CD4-positive, alpha-beta T cell treated with Interleukin-6 at 100 ng/mL for 8 hours (primary cell): Measurements from ENCODE around the gene KCTD3.

Source experiments
- DNase-seq: peaks from one replicate; pipeline ENCODE4 v3.0.0-alpha.2; 2020; ENCODE audit warnings: mixed read lengths, low spot score

KCTD3 gene

DNA sequence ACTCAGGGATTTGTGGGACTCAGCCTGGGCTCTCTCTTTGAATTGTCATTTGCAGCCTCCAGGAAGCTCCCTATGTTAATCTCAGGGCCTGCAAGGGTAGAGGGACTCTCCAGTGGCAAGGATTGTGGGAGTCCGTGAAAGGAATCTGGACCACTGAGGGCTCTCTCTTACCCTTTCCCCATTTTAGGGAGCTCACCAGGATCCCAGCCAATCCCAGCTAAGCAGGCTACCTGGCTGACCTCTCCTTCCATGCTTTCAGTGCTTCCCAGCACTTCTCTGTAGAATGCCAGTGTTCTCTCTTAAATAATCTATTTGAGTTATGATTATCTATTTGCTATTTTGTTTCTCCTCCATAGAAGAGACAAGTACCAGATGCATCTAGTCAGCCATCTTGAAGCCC is 9.6 kb upstream of the KCTD3 start:
- no peak for DNase-seq

DNA sequence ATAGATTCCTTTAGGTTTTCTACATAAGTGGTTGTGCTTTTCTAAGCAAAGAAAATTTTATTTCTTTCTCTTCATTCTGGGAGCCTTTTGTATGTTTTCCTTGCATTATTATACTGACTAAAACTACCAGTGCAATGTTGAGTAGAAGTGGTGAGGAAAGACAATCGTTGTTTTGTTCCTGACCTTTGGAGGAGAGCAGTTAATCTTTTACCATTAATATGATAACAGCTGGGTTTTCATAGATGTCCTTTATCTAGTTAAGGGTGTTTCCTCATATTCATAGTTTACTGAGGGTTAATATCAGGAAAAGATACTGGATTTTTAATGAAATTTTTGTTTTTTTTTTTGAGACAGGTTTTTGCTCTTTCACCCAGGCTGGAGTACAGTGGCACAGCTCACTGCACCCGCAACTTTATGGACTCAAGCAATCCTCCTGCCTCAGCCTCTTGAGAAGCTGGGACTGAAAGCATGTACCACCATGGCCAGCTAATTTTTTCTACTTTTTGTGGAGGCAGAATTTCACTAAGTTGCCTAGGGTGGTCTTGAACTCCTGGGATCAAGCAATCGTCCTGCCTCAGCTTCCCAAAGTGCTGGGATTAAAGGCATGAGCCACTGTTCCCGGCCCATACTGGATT is 9.0 kb upstream of the KCTD3 start:
- no peak for DNase-seq

DNA sequence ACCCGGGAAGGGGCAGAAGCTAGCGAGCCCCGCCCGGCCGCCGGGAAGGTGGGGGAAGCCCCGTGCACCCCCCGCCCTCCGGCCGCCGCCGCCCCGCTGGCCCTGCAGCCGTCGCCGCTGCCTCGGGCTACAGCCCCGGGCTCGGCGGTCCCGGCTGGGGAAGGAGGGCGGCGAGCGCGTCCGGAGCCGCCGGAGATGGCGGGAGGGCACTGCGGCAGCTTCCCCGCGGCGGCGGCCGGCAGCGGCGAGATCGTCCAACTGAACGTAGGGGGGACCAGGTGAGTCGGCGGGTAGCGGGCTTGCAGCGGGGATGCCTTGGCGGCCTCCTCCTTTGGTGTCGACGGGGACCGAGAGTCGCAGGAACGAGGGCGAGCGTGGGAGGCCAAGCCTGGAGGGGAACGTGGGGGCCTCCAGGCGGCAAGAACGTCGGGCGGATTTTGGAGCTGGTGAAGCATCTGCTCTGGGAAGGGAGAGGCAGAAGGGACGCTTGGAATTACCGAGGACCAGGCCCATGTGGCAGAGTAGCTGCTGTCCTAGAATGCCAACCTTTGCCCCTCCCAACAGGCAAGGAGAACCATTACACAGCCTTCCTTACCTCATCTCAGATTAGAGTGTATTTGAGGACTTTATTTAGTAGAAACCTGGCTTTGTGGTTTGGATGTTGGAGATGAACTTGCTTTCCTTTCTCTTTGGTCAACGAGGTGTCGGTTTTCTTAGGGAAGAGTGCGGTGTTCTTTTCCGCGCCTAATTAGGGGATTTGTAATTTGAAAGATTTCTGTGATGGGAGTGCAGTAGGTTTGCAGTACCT is 591 bp downstream of the KCTD3 start:
- no peak for DNase-seq

DNA sequence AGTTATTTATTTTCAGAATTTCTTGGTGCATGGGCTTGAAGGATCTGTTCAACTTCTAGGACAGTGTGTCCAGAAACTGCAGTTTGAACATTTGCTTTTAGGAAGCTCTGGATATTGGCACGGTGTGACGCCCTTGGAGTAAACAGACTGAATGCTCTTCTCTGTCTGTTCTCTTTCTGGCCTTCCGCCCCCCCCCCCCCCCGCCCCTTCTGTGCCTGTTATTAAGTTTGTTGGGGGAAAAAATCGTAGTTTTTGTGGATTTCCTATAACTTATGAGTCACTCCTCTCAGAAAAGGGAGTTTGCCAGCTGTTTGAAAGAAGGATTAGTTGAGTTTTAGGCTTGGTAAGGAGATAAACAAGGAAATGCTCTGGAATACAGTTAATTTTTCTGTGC is 1.2 kb downstream of the KCTD3 start:
- DNase-seq = no peak

DNA sequence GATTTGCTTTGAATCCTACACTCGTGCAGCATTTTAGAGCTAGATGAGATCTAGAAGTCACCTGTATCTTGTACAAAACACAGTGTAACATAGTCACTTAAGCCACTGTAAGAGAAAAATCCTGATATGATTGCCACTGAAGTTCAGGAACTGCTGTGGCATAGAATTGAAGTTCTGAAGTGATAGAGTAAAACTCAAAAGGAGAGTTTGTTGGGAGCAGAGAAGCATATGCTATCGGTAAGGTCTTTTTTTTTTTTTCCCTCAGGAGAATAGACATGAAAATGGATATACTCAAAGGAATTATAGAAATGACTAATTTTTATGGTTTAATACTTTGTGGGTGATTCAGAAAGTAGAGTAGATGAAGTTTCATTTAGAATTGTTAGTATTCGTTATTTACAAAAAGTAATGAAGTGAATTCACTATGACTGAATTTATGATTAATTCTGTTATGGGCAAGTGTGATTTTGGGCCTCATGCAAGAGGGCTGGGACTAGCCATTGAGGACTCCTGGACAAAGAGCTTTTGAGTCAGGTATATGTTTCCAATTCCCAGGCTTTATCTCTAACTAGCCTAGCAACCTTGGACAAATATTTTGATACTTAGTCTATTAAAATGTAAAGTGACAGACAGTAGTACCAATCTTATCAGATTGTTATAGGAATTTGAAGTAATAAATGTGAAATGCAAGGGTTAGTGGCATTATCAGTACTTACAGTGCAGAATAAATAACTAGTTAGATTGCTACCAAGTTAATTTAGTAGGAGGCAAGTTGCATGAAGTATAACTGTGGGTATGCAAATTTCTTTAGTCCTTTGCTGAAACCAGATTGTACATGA is 3.1 kb downstream of the KCTD3 start:
- DNase-seq = no peak

DNA sequence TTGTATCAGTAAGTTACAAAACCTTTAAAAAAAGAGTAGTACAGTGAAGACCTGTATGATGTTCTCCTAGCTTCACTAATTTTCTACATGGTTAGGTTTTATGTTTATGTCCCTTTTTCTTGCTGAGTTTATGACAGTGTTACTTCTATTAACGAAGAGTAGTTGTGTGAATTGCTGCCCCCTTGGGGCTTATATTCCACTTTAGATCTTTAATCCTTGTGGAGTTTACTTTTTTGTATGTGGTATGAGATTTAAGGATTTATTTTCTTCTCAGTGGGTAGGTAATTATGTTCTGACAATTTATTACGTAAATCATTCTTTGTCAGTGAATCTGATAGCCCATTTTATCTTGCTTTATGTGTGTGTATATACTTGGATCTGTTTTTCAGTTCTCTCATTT is 14.8 kb downstream of the KCTD3 start:
- DNase-seq = no peak

DNA sequence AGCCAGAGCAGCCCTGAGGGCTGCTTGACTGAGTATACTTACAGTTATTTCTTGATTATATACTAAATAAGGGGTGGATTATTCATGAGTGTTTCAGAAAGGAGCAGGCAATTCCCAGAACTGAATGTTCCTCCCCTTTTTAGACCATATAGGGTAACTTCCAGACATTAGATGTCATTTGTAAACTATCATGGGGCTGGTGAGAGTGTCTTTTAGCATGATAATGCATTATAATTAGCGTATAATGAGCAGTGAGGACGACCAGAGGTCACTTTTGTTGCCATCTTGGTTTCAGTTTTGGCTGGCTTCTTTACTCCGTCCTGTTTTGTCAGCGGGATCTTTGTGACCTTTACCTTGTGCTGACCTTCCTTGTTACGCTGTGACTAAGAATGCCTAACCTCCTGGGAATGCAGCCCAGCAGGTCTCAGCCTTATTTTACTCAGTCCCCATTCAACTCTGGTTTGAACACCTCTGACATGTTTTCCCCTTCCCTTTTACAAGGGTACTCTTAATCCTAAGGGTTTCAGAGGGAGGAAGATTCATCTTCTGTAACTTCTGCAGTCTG is 16.2 kb downstream of the KCTD3 start:
- DNase-seq = no peak

DNA sequence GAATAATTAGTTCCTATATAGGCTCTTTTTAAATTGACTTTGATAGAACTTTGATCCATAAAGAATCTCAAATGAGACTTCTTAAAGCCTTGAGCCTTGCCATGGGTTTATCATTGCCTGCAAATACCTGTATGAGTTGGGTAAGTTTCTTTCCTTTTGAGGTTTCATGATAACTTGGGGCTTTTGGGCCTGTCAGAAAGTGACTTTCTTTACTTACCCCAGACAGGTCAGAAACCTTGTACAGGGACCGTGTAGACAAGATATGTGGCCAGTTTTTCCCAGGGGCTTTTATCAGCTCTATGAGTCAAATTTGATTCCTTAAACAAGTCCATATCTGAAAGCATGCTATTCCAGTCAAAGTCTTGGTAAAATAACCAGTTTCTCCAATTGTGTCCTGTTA is 17.3 kb downstream of the KCTD3 start:
- DNase-seq = no peak

DNA sequence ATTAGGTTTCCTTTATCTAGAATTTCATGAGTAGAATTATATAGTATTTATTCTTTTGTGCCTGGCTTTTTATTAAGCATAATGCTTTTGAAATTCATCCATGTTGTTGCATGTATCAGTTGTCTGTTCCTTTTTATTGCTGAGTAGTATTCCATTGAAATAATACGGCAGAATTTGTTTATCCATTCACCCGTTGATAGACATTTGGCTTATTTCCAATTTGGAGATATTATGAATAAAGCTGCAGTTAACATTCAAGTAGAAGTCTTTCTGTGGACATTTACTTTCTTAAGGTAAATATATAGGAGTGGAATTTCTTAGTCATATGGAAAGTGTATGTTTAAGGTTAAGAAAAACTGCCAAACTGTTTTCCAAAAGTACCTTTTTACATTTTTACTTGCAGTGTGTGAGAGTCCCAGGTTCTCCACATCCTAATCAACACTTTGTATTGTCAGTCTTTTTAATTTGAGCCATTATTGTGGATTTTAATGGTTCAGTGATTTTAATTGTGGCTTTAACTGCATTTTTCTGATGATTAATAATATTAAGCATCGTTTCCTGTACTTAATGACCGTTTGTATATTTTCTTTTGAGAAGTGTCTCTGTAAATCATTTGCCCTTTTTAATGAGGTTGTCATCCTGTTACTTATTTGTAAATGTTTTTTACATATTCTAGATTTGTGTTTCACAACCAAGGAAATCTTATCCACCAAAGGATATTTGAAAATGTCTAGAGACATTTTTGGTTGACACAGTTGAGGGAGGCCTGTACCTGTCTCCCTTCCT is 22.7 kb downstream of the KCTD3 start:
- DNase-seq = no peak

DNA sequence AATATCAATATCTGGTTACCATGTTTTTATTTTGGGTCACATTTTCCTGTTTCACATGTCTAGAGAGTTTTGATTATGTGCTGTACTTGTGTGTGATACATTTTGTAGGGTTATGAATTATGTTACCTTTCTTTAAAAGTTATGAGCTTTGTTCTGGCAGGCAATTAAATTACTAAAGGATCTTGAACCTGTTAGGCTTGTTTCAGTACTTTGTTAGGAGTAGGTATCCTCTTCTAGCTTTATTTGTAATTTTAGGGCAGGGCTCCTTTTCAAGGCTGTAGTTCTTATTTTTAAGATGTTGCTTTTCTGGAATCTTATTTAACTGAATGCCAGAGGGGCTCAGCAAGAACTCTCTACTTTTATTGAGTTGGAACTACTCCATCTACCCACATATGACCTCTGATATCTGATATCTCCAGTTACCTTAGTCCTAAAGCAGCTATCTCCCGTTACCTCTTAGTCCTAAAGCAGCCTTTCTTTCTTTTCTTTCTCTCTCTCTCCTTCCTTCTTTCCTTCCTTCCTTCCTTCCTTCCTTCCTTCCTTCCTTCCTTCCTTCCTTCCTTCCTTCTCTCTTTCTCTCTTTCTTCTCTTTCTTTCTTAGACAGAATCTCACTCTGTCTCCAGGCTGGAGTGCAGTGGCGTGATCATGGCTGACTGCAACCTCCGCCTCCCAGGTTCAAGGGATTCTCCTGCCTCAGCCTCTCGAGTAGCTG is 23.8 kb downstream of the KCTD3 start:
- no peak for DNase-seq

DNA sequence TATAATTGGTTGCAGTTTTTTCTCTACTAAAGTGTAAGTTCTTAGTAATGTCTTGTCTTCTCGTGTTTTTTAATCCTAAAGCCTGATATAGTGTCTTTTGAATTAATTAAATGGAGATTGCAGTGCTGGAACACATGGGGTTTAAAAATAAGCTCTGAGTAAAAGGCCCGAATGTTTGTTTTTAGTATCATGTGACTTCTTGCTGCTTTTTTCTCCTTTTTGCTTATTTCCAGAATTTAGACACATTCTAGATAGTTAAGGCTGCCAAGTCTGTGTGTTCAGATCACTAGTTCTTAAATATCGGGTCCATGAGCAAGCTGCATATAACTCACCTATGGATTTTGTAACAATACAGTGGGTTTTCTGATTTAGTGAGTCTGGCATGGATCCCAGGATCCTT is 27.5 kb downstream of the KCTD3 start:
- DNase-seq = no peak

DNA sequence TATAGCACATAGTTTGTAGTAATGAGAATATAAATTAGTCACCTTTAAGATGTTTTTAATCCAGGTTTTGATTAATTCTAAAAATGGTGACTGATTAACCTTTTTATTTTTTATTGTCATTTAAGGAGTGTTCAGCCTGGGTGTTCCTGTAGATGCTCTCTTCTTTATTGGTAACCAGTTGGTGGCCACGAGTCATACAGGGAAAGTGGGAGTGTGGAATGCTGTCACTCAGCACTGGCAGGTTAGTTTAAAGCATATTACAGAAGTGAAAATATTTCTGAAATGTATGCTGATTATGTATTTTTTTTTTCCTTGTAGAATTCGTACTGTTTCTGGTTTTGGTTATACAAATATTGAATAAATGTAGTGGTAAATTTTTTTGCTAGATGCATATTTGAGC is 28.1 kb downstream of the KCTD3 start:
- no peak for DNase-seq

DNA sequence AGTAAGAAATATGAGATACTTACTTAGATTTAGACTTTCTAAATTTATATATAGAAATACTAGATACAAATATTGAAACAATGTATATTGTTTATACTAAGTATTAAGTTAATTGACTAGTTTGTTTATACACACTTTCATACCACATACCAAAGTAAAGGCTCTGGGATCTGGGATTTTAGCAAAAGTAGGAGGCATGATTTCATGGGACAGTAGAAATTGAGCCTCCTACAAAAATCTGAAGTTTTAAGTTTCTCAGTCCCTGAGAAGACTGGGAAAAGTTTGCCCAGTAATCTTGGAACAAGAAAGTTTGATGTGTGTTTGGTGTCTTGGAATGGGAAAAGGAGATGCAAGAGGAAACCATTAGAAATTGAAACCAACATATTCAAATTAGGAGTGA is 30.9 kb downstream of the KCTD3 start:
- DNase-seq = no peak

DNA sequence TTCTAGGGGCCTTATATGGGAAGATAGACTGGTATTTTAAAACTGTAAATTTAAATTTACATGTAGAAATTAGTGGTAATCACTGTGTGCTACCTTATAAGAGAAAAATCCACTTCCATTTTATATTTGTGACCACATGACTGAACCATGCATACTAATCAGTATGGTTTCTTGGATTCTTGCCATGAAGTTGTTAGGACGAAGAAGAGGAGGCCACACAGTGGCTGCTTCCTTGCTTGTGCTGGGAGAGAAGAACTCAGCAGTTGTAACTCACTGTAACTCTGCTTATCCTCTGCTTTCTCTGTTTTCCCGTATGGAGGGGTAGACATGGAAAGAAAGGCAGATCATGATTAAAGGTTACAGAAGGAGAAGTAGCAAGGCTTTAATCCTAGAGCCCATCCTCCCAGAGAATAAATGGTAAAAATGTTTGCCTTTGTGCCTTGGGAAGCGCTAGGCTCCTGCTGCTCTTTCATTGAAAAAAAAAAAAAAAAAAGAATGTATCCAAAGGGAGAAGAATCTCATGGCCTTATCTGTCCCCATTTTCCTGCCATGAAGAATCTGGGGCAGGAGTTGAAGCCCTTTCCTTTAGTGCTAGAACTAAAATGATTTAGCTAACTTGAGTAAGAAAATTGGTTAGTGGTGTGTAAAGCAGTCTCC is 32.4 kb downstream of the KCTD3 start:
- DNase-seq = no peak

DNA sequence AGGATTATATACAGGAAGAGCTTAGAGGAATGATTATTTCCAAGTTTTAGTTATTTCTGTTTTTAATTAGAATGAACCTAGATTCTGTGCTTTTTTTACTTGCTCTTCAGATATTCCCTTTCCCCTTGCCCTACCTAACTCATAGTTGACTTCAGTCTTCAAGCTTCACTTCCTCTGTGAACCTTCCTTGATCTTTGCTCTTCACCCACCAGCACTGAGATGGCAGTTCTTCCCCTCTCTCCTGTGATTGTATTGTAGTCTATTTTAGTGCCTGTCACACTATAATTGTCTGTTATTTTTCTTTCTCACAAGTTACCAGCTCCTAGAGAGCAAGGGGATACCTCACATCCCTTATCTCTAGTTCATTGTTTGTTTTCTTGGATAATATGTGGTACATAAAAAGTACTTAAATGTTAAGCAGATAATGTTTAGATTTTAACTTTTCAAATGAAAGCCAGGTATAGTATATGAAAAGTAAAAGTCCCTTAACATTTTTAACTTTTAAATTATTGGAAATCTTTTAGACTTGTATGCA is 33.2 kb downstream of the KCTD3 start:
- no peak for DNase-seq

DNA sequence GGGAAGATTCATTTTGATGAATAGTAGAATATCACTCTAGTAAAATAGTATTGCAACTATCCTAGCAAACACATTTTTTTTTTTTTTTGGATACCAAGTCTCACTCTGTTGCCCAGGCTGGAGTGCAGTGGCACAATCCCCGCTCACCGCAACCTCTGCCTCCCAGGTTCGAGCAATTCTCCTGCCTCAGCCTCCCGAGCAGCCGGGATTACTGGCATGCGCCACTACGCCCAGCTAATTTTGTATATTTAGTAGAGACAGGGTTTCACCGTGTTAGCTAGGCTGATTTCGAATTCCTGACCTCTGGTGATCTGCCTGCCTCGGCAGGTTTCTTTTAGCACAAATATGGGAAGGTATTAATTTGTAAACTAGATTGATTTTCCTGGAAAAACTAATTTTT is 33.8 kb downstream of the KCTD3 start:
- no peak for DNase-seq

DNA sequence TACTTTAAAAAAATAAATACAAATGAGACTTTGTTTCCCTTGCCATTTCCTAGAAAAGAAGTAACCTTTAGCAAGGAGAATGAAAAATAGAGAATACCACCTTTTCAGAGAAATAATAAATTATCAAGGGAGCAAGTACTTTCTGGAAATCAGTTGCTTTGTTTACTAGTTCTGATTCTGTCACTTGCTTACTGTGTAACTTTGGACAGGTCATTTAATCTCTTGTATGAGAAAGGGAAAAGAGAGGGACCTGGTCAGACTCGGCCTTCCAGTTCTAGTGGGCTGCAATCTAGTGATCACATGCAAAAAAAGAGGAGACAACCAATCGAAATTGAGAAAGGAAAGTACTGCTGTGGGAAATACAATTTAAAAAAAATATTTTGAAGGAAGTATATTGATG is 34.2 kb downstream of the KCTD3 start:
- DNase-seq = no peak

DNA sequence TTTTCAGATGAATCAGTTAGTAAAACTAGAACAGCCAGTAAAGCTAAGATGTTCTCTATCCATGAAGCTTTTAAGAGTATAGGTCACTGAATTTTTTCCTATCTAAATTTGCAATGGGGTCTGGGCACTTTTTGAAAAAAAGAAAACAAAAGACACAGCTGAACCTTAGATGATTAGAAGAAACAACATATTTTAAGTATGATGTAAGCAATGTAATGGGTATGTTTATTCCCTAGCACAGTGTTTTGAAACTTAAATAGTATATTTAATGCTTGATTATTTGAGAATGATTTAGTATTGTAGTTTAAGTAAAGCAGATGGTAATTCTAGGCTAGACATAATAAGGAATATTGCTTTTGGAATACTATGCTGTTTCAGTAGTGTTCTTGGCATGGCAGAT is 36.2 kb downstream of the KCTD3 start:
- no peak for DNase-seq

DNA sequence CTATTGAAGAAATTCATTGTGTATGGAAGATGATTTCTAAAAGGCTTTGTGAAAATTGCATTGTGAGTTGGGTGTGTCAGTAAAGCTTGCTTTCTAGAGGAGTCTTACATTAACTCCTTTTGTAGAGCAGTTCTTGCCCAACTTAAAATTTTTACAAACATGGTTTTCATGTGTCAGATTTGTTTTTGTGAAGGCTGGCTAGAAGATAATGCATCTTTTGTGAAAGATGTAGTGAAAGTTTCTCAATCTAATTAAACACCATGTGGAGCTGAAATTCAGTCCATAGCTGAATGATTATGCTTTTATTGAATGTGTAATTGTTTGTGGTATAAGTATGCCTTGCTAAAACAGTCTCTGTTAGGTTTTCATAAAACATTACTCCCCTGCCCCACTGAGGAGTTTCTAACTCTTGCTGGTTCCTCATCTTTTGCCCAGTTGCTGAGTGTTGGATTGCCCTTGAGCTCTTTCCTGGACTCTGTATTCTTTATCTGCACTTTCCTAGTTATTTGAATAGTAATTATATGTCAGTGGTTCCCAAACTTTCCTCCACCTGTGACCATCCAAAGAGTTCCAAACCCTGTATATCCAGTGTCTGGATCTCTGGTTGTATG is 38.0 kb downstream of the KCTD3 start:
- no peak for DNase-seq

DNA sequence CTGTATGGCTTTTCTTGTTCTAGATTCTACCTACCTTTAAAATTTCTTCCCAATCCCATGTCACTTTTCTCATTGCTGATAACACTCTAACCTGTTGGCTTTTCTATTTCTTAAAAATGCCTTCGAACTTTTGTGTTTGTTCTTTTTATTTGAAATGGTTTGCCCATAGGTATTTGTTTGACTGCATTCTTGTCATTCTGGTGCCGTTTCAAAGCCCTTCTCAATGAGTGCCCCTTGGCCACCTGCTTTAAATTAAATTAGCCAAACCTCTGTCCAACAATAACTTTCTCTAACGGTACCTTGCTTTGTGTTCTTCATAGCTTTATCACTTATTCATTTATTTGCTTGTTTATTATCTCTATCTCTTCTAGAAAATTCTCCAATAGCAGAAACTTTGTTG is 38.9 kb downstream of the KCTD3 start:
- no peak for DNase-seq
